ENCODE data around the gene GRAMD1B. TPM values are rescaled to one million over a fixed set of nuclear protein-coding genes. Genes with fewer than 3 reads are reported as not detected.

The GRAMD1B gene
- polyA plus RNA-seq, 3 donors: 3.2 to 13.9 (median 3.3) TPM

GRCh38 chr11:123487157-123487744 is 57.2 kb downstream of the GRAMD1B start:
- Mint-ChIP-seq H3K27ac (peak overlapping the region in 3 of 7 donors; percentile 9 to 31 (median 16)), H3K4me1 (peaks cover 30% of the 10 kb centered on the region)
- H3K79me2 ChIP-seq (ENCODE audit: insufficient read depth, low read length): peaks cover 67% of the 10 kb centered on the region

GRCh38 chr11:123490527-123490926 is 60.5 kb downstream of the GRAMD1B start:
- Histone ChIP-seq H3K27me3 (ENCODE audit: control insufficient read depth in 2 of 2, insufficient read depth in 2 of 2, low read length in 2 of 2) (no peaks in the 10 kb centered on the region), H3K27ac (ENCODE audit: low read depth in 1 of 2, low read length in 2 of 2) (no peak overlapping the region), H3K4me1 (ENCODE audit: control insufficient read depth in 1 of 2, insufficient read depth in 2 of 2, low read length in 2 of 2) (no peaks in the 10 kb centered on the region), H3K79me2 (ENCODE audit: insufficient read depth, low read length) (peaks cover 64% of the 10 kb centered on the region), H3K4me2 (replicated peaks; ENCODE audit: extremely low read depth, low read length, poor library complexity, severe bottlenecking) (no peak overlapping the region), H3K9ac (ENCODE audit: insufficient read depth, low read length, poor library complexity, severe bottlenecking) (no peak overlapping the region), H3K4me3 (replicated peaks in 1 of 3; ENCODE audit: low read depth in 2 of 3, low read length in 3 of 3) (no peak overlapping the region), H2AFZ (ENCODE audit: insufficient read depth, low read depth, low read length, poor library complexity, severe bottlenecking) (no peak overlapping the region), H4K20me1 (ENCODE audit: insufficient read depth, low read length) (peaks cover 6% of the 10 kb centered on the region), H3K9me3 (replicated peaks in 1 of 2; ENCODE audit: control insufficient read depth in 1 of 2, insufficient read depth in 1 of 2, low read length in 2 of 2) (no peaks in the 10 kb centered on the region), H3K36me3 (replicated peaks in 1 of 2; ENCODE audit: control insufficient read depth in 1 of 2, insufficient read depth in 2 of 2, low read length in 2 of 2) (peaks cover 5 to 28% of the 10 kb centered on the region in 2 donors)
- Mint-ChIP-seq H3K4me3 (no peak overlapping the region), H3K27me3 (ENCODE audit: low read depth in 3 of 3) (peaks cover 0 to 3% (median 1%) of the 10 kb centered on the region in 3 donors), H3K36me3 (peaks cover 19 to 28% of the 10 kb centered on the region in 2 donors), H3K27ac (no peak overlapping the region), H3K4me1 (peaks cover 17% of the 10 kb centered on the region), H3K9me3 (peaks cover 0 to 2% (median 0%) of the 10 kb centered on the region in 7 donors)
- intact Hi-C loops (cut with micrococcal nuclease): no loop called here
- no peak for TF ChIP-seq CTCF (IDR thresholded peaks at IDR 0.05)
- DNase-seq: no peak
- 100% methylated on average over 2 of the region's 2 CpGs for WGBS (ENCODE audit: insufficient coverage)

More at GRCh38 chr11:123487157-123487744, 57.2 kb downstream of the GRAMD1B start:
- no peak overlapping the region for H3K4me3 ChIP-seq (replicated peaks in 1 of 3; ENCODE audit: low read depth in 2 of 3, low read length in 3 of 3)
- H3K27me3 Mint-ChIP-seq (ENCODE audit: low read depth in 3 of 3): peaks cover 0 to 3% (median 2%) of the 10 kb centered on the region in 3 donors
- intact Hi-C loops (cut with micrococcal nuclease): no loop called here
- H4K20me1 ChIP-seq (ENCODE audit: insufficient read depth, low read length): peaks cover 8% of the 10 kb centered on the region
- no peaks in the 10 kb centered on the region for H3K27me3 ChIP-seq (ENCODE audit: control insufficient read depth in 2 of 2, insufficient read depth in 2 of 2, low read length in 2 of 2)
- no peak overlapping the region for H3K27ac ChIP-seq (ENCODE audit: low read depth in 1 of 2, low read length in 2 of 2)
- TF ChIP-seq CTCF (IDR thresholded peaks at IDR 0.05): no peak
- H3K4me1 ChIP-seq (ENCODE audit: control insufficient read depth in 1 of 2, insufficient read depth in 2 of 2, low read length in 2 of 2): peaks cover 10 to 11% of the 10 kb centered on the region in 2 donors
- no peak overlapping the region for H3K9ac ChIP-seq (ENCODE audit: insufficient read depth, low read length, poor library complexity, severe bottlenecking)
- H3K9me3 ChIP-seq (replicated peaks in 1 of 2; ENCODE audit: control insufficient read depth in 1 of 2, insufficient read depth in 1 of 2, low read length in 2 of 2): no peaks in the 10 kb centered on the region
- 64% methylated on average over 6 of the region's 8 CpGs for WGBS (ENCODE audit: insufficient coverage)
- peaks cover 34 to 47% of the 10 kb centered on the region in 2 donors for H3K36me3 Mint-ChIP-seq
- no peak overlapping the region for H3K4me3 Mint-ChIP-seq
- no peaks in the 10 kb centered on the region for H3K9me3 Mint-ChIP-seq
- no peak overlapping the region for H3K4me2 ChIP-seq (replicated peaks; ENCODE audit: extremely low read depth, low read length, poor library complexity, severe bottlenecking)
- no peak for DNase-seq
- peaks cover 7 to 41% of the 10 kb centered on the region in 2 donors for H3K36me3 ChIP-seq (replicated peaks in 1 of 2; ENCODE audit: control insufficient read depth in 1 of 2, insufficient read depth in 2 of 2, low read length in 2 of 2)
- no peak overlapping the region for H2AFZ ChIP-seq (ENCODE audit: insufficient read depth, low read depth, low read length, poor library complexity, severe bottlenecking)

All from CD14-positive monocyte (primary cell).